ENCODE results near the gene CA5B. TPM values are rescaled to one million over a fixed set of nuclear protein-coding genes. Genes with fewer than 3 reads are reported as not detected.

Gene CA5B
- total and polyA plus RNA-seq, 2 of the 8 experiments (the other 6 are each of a cell fraction or from before 2014, with no cell fraction given): 3.3 to 8.6 TPM

- no peak for TF ChIP-seq KDM1A (IDR thresholded peaks at IDR 0.05; ENCODE audit: borderline replicate concordance, low read length)
- TF ChIP-seq RFX5 (IDR thresholded peaks at IDR 0.05; ENCODE audit: borderline replicate concordance, low read depth, low read length): no peak
- TF ChIP-seq CHD7 (IDR thresholded peaks at IDR 0.05; ENCODE audit: insufficient replicate concordance, low read length): no peak
These were observed 12.6 kb downstream of the CA5B start (continued) for GRCh38 chrX:15750611-15751154.
